Cerebellar nuclear complex (tissue), 1 donor: ENCODE results near the gene JMY.
"Not testable (repeated sequence)": the region's sequence is repeated elsewhere in the genome, so short reads cannot be mapped to it uniquely, and the experiment has no call there.

ENCODE experiments used
- DNase-seq, 2 experiments: peaks; one replicate each; lab custom pipeline; 2025; lab: John Stamatoyannopoulos, UW

JMY gene

GRCh38 chr5:79236970-79237739, 1.2 kb downstream of the JMY start:
- no peak for DNase-seq

- DNase-seq: no peak
Observed at GRCh38 chr5:79237740-79238560, 2.0 kb downstream of the JMY start.

DNA sequence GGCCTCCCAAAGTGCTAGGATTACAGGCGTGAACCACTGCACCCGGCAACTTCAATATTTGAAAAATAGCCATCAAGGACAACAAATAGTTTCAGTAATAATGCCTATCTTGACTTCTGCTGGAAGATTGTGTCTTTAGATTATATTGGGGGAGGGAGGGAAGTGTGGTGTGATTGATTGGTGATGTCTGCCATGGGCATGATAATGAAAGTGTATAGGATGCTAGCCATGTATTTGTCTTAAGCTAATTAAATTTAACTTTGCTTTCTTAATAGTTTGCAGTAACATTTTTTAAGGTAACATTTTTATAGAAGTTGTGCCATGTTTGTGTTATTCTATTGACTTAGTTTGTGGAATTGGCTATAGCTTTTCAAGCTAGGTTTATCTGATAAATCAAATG, 4.6 kb downstream of the JMY start:
- no peak for DNase-seq

- DNase-seq: no peak
Observed at GRCh38 chr5:79241535-79241979, 5.6 kb downstream of the JMY start.

GRCh38 chr5:79242242-79243039, 6.5 kb downstream of the JMY start:
- no peak for DNase-seq

DNA sequence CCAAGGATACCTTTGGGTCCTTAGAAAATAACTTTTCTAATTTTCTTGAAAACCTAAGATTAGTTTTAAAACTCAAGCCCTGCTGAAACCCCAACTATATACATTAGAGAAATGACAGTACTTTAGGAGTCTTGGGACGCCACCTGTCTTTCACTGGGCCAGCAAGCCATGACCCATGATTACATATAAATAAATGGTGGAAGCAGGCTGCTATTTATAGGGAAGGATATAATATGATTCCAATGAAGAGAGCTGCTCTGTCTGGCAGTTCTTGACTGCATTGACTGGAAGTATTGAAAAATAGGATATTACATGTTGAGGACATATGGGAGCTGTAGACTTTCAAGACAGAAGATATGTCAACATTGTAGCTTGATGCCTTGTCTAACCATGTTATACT, 7.3 kb downstream of the JMY start:
- no peak for DNase-seq

GRCh38 chr5:79254067-79254466, 18.1 kb downstream of the JMY start:
- not testable (repeated sequence) for DNase-seq

GRCh38 chr5:79255786-79256557, 20.0 kb downstream of the JMY start:
- DNase-seq: no peak

DNA sequence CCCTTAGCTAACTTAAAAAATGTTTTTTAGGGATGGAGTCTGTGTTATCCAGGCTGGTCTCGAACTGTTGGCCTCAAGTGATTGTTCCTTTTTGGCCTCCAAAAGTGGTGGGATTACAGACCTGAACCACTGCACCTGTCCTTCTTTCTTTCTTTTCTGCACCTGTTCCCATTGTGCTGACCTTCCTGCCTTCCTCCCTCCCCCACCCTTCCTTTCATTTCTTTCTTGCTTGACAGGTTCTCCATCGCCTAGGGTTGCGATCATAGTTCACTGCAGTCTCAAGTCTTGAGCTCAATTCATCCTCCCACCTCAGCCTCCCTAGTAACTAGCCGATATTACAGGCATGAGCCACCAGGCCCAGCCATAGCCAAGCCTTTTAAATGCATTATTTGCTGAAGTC, 20.6 kb downstream of the JMY start:
- no peak for DNase-seq

DNA sequence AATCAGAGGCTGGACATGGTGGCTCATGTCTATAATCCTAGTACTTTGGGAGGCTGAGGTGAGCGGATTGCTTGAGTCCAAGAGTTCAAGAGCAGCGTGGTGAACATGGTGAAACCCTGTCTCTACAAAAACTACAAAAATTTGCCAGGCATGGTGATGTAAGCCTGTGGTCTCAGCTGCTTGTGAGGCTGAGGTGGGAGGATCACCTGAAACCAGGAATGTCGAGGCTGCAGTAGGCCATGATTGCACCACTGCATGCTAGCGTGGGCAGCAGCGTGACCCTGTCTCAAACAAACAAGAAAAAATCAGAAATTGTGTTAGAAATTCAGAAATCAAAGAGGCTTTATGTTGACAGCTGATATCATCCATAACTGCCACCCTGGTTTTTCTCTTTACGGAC, 21.4 kb downstream of the JMY start:
- DNase-seq: no peak

- no peak for DNase-seq
Observed at GRCh38 chr5:79258801-79259200, 22.9 kb downstream of the JMY start.

GRCh38 chr5:79259383-79259782, 23.5 kb downstream of the JMY start:
- no peak for DNase-seq

DNA sequence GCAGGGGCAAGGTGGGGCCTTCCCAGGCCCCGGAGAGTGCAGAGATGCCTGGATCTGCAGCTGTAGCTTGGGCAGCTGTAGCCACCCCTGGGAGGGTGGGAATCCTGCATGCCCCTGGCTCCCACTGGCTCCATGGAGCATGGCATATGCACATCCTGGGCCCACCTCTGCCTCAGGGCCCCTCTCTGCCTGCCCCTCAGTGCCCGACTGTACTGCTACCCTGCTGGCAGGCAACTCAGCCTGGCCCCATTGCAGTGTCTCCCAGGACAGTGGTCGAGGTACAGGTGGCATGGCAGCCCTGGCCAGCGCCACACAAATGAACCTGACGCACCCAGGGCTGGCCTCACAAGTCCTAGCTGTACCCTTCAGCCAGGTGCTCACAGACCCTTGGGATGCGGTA, 23.9 kb downstream of the JMY start:
- DNase-seq: no peak

- DNase-seq: no peak
Observed at GRCh38 chr5:79261897-79262296, 26.0 kb downstream of the JMY start.

- DNase-seq: no peak
Observed at GRCh38 chr5:79263290-79263689, 27.4 kb downstream of the JMY start.

DNA sequence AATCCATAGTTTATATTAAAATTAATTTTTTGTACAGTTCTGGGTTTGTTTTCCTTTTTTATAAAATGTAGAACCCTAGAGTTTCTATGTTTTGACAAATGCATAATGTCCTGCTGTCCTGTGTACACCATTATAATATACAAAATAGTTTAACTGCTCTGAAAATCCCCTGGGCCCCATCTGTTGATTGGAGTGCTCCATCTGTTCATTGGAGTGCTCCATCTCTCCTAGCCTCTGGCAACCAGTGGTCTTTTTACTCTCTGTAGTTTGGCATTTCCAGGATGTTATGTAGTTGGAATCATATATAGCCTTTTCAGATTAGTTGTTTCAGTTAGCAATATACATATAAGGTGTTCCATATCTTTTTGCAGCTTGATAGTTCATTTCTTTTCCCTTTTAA, 31.2 kb downstream of the JMY start:
- DNase-seq: no peak

DNA sequence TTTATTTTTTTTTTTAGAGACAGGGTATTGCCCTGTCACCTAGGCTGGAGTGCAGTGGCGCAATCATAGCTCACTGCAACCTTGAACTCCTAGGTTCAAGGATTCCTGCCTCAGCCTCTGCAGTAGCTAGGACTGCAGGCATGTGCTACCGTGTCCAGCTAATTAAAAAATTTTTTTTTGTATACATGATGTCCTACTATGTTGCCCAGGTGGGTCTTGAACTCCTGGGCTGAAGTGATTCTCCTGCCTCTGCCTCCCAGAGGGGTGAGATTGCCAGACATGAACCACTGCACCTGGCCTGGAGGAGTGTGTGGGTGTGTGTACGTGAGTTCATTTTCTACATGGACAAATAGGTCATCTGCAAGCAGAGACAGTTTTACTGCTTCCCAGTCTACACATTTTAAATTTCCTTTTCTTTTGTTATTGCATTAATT, 33.8 kb downstream of the JMY start:
- DNase-seq: no peak

- DNase-seq: no peak
Observed at GRCh38 chr5:79273341-79273740, 37.4 kb downstream of the JMY start.

- no peak for DNase-seq
Observed at GRCh38 chr5:79284846-79285245, 48.9 kb downstream of the JMY start.

- no peak for DNase-seq
Observed at GRCh38 chr5:79285285-79285684, 49.4 kb downstream of the JMY start.

DNA sequence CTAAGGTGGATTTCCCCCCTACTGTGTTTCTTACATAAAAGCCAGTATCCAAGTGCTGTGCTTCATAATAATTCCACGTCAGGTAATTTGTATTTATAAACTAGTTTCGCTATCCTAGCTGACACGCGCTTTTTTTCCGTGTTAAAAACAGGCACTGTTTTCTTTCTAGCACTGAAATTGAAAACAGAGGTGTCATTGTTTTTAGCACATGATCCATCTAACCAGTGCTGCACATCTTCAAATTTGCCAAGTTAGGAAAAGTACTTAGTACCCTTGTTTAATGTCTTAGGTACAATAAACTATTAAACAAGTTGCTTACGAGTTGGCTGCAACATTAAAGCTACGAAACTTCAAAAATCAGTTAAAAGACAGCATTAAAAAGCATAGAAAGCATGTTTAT, 49.9 kb downstream of the JMY start:
- DNase-seq: no peak

DNA sequence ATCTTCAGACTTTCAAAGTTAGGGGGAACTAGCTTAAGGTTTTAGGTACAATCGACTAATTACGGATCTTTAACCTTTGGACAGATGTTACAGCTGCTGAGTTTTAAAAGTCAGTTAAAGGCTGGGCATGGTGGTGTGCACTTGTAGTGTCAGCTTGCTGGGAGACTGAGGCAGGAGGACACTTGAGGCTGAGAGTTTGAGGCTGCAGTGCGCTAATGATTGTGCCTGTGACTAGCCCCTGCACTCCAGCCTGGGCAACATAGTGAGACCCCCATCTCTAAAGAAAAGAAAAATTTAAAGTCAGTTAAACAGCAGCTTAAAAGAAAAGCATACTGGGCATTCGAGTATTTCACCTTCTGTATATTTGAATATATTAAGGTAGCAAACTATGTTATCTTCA, 51.4 kb downstream of the JMY start:
- DNase-seq: no peak
